ENCODE measurements around the gene CACUL1.
"Not testable (repeated sequence)": the region's sequence is repeated elsewhere in the genome, so short reads cannot be mapped to it uniquely, and the experiment has no call there.

Gene CACUL1

DNA sequence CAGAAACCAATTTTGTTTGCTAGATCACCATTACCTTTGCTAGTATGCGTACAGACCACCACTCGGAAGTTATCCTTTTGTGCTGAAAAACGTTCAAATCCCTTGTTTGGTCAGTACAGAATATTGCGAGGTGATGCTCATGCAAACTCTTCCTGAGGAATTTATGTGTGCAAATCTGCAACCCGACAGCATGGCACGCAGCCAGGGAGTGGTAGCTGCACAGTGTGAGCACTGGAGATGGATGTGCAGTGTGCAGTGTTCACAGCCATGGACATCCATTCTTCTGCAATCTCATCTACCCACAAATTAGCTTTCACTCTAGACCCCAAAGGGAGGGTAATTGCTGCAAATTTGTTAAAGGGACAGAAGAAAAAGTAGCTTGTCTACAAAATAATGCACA, 72.2 kb downstream of the CACUL1 start:
- DNase-seq, result no peak

DNA sequence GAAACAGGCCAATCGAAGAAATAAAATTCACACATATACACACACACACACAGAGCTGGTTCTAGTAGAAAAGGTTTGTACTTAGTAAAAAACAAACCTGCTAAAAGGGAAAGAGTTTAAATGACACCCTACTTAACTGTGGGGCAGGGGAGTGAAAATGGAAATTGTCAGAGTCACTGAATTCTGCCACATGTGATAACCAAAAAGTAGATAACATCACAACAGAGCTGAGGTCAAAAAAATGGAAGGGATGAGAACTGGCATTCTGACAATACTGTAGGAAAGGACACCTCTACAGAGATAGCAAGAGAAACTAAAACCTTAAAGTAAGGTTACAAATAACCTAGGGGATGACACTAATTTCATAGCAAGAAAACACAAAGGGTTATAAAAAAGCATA, 74.6 kb downstream of the CACUL1 start:
- no peak for DNase-seq

DNA sequence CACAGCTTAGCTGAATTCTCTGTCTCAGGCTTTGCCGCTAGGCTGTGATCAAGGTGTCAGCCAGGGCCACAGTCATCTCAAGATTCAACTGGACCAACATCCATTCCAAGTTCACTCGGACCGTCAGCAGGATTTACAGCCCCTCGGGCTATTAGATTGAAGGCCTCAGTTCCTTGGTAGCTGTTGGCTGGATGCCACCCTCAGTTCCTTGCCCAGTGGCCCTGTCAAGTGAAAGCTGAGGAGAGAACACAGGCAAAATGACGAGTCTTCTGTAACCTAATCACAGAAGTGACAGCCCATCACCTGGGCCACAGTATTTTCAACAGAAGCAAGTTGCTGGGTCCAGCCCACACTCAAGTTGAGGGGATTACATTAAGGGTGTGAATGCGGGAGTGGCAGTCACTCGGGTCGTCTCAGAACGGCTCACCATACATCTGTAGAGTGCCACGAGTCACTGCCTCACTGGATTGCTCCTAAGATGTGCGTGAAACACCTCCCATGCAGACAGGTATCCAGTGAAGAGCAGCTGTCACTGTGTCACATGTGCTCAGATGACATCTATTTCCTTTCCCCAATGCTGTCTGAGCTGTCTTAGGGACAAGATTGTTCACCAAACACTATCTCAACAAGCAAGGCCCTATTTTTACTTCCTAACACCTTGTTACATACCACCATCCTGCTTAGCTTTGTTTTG, 80.4 kb downstream of the CACUL1 start:
- no peak for DNase-seq

DNA sequence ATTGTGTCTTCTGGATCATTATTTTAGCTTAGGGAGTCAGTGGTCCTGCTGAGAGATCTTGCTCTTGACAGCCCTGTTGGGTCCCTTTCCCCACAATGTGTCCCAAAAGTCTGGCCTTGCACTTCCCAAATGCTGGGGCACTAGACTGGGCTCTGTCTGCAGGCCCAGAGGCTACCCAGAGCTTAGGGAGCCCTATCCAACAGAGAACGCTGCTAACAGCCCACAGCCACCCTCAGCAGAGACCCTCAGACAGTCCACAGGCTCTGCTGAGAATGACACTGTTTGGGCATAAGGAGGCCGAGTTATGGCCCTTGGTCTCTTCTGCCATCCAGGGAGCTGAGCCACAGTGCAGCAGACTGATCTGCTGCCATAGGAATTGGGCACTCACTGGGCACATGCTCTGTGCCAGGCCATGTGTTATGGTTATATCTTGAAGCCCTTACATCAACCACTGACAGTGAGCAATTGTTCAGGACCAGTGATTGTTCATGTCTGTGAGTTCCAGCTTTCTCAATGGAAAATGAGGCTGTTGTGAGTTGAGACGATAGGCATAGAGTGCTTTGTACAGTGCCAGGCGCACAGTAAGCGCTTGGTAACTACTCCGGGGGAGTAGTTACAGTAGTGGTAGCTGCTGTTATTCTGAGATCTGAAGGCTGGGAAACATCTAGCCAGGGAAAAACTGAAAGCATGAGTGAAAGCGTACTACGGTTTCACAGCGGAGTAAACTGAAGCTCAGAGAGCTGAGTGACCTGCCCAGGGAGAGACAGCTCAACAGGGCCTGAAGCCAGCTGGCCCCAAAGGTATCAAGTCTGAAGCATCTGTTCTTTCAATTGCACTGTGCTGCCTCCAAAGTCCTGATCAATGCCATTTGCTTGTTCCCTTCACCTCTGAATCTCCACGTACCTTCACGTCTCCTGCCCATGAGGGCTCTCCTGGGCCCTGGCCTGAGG, 81.7 kb downstream of the CACUL1 start:
- no peak for DNase-seq

DNA sequence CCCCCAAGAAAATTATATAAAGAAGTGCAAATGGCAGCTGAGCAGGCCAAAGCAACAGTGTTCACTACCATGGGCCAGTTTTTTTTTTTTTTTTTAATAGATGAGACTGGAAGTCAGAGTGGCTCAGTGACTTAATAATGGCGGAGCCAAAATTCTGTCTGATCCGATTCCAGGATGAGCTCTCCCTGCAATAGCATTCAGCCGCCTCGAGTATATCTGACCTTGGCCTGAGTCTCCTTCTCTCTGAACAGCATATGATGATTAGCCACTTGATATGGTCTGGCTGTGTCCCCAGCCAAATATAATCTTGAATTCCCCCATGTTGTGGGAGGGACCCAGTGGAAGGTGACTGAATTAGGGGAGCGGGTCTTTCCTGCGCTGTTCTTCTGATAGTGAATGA, 82.6 kb downstream of the CACUL1 start:
- no peak for DNase-seq

DNA sequence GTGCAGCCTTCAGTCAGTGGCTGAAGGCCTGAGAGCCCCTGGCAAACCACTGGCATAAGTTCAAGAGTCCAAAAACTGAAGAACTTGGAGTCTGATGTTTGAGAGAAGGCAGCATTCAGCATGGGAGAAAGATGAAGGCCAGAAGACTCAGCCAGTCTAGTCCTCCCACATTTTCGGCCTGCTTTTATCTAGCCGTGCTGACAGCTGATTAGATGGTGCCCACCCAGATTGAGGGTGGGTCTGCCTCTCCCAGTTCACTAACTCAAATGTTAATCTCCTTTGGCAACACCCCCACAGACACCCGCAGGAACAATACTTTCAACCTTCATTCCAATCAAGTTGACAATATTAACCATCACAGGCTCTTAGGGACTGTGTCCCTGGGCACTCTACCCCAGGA, 83.5 kb downstream of the CACUL1 start:
- DNase-seq, result not testable (repeated sequence)

DNA sequence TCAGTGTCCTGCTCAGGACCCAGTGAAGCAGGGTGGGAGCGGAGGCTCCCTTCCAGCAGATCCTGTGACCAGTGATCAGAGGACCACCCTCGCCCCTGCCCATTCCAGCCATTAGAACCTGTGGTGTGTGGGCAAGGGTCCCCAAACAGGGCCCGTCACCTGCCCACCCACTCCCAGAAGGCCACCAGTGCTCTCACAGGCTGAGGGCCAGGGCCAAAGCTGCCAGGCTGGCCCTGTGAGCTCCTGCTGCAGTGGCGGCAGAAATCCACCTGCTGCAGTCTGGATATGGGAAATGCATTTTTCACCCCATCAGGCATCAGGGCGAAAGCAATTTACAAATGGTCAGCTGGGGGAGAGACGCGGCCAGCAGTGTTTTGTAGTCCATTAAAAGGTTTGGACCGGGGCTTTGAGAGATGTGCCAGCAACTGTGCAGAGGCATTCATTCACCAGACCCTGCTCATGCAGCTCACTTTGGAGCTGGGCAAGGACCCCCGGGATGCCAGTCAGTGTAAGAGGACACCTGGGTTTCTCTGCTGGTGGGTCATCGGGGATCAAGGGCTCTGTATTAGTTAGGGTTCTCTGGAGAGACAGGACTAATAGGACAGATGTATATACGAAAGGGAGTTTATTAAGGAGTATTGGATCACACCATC, 84.2 kb downstream of the CACUL1 start:
- DNase-seq, result no peak

DNA sequence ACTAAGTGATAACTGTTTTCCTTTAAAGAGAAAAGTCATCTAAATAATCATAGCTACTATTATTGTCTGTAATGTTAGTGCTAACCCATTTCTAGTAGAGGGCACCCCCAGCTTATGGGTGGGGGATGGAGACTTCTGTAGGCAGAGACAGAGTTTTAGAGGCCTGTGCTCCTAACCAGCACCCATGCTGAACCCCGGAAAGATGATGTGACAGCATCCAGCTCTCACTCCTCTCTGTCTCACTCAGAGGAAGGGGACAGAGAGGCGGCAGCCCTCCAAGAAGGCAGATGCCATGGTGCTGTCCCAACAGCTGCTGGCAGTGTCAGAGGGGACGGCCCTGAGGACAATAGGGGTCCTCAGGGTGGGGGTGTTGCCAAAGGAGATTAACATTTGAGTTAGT, 84.9 kb downstream of the CACUL1 start:
- no peak for DNase-seq

DNA sequence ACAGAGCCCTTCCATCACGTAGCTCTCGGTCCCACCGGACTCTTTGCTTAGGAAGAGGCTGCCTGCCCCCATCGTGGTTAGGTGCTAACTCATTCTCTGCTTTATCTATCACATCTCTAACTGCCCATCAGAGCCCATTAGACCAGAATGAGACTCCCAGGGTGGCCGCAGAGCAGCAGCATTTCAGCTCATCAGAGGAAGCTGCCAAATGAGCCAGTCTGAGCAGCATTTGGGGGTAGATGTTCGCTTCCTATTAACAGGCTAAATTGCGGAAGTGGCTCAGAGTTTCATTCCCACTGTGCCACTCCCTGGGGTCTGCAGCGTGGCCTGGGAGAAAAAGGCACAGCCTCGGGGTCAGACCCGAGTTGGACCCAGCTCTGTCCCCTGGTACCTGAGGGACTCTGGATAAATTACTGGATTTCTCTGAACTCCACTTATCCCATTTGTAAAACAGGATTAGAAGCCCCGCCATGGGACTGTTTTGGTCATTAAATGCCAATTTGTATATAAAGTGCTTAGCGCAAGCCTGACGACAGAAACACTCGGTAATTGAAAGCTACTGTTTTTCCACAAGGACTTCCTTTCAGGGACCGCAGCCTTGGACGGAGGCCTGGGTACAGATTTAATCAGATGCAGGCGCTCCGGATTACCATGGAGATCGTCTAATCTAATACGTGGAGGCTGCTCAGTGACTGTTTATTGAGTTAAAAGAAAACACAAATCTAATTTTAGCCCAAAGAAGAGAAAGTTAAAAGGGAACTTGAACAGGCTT, 85.6 kb downstream of the CACUL1 start:
- DNase-seq, result no peak

DNA sequence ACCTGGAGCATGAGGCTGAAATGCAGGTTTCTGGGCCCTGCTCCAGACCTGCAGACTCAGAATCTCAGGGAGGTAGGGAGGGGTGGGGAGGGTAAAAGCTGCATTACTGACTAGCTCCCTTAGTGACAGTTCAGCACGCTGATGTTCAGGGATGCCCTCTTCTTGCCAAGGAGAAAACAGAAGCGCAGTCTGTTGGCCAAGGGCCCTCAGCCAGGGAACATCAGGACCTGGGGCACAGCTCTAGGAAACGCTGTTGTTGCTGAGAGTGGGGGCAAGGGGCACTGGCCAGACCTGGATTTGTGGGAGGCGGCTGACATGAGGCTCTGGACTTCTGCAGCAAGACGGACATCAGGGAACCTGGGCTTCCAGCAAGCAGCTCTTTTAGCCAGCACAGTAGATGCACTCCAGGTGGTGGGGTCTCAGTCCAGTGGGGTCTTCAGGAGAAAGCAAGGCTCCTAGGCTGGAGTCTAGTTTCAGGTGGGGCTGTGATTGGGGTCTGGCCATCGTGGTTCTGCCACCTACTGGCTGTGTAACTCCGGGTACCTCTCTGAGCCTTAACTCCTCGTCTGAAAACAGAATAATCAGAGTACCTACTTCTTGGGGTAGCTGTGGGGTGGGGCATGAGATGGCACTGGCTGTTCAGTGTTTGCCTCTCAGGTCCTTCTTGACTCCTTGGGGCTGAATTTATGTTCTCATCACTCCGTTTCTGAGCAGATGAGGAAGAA, 86.4 kb downstream of the CACUL1 start:
- DNase-seq, result no peak

DNA sequence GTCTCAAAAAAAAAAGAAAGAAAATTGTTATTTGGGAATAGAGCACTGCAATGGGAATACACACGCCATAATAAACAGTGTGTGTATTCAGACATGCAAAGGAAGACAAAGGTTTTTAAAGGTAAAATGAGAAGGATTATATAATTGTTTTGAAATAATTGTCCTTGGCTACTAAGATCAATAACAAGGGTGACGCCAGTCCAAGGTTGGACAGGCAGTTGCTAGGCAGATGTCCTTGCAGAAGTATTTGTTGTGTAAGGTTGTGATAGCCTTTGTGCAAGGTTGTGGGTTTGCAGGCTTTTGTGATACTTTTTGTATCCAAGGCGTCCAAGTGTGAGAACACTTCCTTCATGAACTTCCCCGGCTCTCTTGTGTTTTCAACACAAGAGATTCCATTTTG, 87.0 kb downstream of the CACUL1 start:
- no peak for DNase-seq

DNA sequence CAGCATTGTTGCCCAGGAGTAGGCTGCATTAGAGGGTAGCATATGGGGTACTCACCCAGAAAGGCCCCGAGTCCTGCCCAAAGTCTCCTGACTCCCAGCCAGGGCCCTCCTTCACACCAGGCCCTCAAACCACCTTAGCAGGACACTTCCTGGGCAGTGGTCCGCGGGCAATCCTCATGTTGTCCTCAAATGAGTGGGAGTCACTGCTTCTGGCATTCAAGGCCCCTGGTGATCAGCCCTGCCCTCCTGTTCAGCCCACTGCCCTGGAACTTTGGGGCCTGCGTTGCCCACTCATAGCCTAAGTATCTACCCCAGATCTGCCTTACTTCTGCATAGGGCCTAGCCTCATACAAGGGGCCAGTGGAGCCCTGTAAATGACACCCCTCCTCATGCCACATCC, 88.4 kb downstream of the CACUL1 start:
- DNase-seq, result no peak

DNA sequence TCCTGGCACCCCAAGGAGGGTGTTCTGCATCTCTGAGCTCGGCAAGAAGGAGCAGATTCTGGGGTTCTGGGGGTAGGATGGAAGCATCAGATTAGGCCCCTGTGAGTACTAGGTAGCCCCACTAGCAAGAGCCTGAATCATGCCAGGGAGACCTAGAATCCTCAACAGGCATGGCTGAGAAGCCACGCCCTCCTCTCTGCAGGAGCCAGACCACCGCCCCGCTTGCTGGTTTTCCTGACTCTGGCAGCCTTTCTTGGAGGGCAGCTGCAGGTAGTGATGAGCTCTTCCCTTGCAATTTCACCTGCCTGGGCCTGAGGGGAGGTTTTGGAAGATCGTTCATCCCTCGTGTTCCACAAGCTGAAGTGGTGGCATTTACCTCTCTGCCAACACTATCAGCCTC, 90.4 kb downstream of the CACUL1 start:
- no peak for DNase-seq

DNA sequence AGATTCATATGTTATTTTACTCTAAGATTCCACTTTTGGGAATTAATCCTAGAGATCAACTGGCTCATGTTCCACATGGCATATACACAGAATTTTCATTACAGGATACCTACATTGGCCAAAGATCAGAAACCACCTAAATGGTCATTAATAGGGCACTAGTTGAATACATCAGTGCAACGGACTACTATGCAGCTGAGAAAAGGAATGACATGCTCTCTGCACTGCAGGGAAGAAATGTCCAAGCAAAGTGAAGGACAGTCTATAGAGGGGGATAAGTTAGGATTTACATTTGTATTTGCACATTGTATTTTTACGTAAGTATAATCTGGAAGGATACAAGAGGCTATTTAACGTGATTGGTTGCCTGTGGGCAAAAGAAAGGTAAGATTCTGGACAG, 91.6 kb downstream of the CACUL1 start:
- no peak for DNase-seq

DNA sequence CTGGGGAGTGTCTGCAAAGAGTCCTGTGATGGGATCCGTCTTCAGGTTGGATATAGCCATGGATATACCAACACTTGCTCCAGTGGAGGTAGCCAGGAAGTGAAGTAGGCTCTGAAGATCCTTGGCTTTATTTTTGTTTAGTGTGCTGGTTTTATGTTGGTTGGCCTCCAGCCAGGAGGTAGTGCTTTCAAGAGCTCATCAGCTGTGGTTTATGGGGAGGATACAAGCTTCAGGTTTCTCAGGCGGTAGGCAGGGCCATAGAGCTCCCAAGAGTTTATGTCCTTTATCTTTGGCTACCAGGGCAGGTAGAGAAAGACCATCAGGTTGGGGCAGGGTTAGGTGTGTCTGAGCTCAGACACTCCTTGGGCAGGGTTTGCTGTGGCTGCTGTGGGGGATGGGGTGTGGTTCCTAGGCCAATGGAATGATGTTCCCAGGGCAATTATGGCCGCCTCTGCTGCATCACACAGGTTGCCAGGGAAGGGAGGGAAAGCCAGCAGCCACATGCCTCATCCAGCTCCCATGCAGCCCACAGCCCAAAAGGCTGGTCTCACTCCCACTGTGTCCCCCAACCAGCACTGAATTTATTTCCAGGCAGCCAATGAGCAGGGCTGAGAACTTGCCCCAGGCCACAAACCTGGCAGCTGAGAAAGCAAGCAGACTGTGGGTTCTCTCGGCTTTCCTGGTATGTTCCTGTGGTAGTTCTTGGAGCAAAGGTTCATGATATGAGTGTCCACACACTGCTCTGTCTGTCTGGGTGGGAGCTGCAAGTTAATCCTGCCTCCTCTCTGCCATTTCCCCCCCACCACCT, 92.3 kb downstream of the CACUL1 start:
- DNase-seq, result no peak

DNA sequence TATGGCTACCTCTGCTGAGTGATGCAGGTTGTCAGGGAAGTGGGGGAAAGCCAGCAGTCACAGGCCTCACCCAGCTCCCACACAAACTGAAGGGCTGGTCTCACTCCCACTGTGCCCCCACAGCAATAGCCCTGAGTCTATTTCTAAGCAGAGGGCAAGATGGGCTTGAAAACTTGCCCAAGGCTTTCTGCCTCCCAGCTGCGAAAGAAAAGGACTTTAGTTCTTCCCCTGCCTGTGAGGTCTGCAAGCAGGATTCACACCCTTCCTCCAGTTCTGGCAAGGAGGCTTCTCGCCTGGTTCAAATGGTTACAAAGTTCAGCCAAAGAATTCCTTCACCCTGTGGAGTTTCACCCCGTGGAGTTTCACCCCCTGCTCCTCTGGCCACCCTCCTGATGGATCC, 96.0 kb downstream of the CACUL1 start:
- DNase-seq, result no peak

DNA sequence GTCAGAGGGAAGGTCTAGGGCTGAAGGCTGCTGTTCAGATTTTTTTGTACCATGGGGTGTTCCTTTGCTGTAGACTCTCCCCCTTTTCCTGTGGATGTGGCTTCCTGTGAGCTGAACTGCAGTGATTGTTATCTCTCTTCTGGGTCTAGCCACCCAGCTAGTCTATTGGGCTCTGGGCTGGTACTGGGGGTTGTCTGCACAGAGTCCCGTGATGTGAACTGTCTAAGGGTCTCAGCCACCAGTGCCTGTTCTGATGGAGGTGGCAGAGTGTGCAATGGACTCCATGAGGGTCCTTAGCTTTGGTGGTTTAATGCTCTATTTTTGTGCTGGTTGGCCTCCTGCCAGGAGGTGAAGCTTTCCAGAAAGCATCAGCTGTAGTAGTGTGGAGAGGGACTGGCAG, 96.6 kb downstream of the CACUL1 start:
- DNase-seq, result not testable (repeated sequence)

DNA sequence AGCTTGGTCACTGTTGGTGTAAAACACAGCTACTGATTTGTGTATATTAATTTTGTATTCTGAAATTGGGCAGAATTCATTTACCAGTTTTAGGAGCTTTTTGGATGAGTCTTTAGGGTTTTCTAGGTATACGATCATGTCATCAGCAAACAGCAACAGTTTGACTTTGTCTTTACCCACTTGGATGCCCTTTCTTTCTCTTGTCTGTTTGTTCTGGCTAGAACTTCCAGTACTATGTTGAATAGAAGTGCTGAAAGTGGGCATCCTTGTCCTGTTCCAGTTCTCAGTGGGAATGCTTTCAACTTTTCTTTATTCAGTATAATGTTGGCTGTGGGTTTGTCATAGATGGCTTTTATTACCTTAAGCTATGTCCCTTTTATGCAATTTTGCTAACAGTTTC, 109.5 kb downstream of the CACUL1 start:
- DNase-seq, result not testable (repeated sequence)

DNA sequence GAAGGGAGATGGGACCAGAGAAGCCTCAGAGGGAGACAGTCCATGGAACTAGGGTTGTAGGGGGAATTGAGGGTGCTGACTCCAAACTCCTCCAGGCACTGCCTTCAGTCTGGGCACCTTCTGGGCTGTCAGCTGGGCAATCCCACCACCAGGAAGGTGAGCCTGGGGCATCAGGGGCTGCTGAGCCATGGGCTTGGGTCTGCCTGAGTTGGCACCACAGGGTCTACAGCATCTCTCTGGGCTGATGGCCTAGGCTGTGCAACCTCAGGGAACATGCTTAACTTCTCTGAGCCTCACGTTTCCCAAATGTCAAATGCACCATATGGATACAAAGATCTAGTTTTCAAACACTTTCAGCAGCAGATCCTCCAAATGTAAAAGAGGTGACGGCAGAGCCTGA, 112.5 kb downstream of the CACUL1 start:
- no peak for DNase-seq

DNA sequence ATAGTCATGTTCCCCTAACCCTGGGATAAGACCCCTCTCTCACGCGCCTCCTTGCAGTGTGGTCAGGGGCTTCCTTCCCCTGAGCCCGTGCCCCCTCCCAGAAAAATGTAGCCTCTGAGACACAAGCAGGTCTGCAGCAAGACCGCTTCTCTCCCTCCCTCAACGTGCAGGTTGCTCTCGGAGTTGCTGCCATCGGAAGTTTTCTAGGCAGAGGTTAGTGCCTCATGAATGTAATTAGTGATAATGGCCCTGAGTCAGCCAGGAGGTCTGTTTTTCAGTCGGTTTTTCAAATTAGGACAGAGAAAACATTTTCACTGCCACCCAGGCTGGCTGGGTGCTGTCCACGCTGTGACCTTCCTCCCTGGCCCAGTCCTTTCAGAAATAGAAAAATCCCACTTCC, 116.1 kb downstream of the CACUL1 start:
- DNase-seq, result no peak

DNA sequence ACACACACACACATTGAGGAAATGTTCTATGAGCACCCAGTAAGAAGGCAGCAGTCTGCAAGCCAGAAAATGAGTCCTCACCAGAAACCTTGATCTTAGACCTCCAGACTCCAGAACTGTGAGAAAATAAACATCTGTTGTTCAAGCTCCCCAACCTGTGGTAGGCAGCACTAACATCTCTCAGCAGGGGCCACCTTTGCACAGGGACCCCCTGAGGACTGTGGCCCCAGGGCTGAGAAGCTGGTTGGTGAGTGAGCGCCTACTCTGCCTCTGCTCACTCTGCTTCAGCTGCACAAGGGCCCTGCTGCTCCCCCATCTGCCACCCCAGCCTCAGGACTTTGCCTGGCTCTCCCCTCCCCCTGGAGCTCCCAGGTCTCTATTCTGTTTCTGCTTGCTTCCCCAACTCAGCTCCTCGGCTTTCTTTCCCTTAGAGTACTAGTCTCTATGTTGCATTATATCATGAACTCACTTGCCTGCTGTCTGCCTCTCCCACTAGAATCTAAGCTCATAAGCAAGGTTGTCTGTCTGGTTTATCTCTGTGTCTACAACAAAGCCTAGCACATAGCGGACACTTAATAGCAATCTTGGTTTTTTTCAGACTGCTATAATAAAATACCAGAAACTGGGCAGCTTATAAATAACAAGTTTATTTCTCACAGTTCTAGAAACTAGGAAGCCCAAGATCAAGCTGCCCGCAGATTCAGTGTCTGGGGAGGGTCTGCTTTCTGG, 118.9 kb downstream of the CACUL1 start:
- no peak for DNase-seq

Data from NCI-H2107 (cell line).